ENCODE results near the gene GRM4. TPM values are rescaled to one million over a fixed set of nuclear protein-coding genes. Genes with fewer than 3 reads are reported as not detected.

Gene GRM4
- total RNA-seq, 1 donor from 2014 or later = under 0.01 TPM

DNA sequence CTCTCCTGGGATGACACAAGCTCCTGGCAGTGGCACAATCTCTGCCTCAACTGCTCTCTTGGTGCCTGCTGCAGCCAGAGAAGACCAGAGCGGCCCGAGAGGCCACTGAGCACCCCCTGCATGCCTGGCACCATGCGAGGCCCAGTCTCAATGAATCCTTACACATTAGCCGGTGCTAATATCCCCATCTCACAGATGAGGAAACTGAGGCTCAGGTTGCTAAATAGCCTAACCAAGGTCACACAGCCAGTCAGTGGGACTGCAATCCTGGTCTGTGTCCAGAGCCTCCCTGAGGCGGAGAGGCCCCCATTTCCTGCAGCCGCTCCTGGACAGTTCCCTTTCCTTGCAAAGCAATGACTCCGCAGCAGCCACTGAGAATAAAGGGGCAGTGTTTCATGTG, 81.2 kb downstream of the GRM4 start:
- no peak for DNase-seq (ENCODE audit: low read depth in 2 of 2)

DNA sequence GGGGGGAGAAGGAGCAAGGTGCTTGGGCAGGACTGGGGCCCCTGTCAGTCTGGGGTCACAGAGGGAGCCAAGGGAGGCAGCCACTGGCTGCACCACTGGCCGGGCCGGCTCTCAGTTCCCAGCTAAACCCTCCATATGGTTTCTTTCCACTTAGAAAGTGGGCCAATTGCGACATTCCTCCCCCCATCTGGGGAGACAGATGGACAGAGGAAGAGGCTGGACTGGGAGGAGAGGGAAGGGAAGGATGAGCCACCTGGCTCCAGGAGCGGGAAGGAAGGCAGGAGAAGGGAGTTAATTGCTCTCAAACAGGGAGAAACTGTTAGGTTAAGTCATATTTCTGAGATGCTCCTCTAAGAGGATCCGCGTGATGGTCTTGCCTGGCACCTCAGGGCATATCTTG, 82.2 kb downstream of the GRM4 start:
- no peak for DNase-seq (ENCODE audit: low read depth in 2 of 2)

DNA sequence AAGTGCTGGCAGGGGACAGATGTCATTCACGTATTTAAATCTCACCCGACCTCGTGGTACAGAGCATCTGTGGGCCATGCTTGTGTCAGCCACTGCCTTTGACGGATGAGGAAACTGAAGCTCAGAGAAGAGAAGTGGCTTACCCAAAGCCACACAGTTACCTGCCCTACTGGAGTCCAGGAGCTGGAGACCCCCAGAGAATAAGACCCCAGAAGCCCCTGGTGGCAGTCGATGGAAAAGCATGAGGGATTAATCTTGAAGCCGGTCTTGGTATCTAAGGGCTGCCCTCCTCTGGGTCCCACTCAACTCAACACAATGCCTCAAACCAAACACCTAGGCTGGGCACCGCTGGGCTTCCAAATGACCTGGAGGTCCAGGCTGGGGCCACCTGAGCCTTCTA, 83.1 kb downstream of the GRM4 start:
- no peak for DNase-seq (ENCODE audit: low read depth in 2 of 2)

DNA sequence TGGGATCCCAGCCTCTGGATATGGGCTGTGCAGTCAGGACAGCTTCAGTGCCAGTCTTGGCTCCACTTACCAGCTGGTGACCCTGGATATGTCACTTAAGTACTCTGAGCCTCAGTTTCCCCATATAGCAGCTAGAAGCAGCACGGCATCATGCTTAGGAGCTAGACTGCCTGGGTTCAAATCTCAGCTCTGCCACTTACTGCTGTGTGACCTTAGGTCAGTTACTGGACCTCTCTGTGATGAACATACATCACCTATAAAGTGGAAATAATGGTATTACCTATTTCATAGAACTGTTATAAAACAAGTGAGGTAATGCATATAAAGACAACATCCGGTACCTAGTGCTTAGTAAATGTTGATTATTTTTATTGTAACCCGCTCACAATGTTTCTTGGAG, 83.7 kb downstream of the GRM4 start:
- no peak for DNase-seq (ENCODE audit: low read depth in 2 of 2)

DNA sequence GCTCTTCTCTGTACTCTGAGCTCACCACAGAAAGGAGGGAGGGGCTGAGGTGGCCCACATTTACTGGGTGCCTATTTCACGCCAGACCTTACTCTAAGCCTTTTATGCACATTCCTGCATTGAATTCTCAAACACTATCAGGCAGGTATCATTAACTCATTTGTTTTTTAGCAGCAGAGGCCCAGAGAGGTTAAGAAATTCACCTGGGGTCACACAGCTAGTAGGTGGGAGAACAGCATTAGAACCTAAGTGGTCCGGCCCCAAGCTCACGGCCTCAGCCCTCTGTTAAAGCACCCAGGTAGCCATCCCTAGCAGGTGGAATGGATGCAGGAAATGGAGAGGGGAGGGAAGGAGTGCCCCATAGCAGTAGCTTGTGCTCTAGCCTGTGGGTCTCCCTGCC, 84.5 kb downstream of the GRM4 start:
- DNase-seq (ENCODE audit: low read depth in 2 of 2) = no peak

DNA sequence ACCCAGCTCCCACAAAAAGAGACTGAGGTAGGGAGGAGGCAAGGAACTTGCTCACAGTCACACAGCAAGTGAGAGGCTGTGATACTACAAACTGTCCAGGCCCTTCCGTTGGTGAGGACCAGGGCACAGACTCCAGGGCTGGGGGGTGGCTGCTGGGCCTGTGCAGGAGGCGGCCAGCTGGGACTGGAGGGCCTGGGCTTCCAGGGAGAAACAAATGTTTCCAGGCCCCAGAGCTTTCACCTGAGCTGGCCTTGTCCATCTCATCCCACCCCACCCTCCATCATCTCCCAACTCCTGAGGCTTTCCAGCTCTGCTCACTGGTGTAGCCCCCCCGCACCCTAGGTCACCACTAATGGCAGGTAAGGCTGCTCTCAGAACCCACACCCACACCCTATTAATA, 86.0 kb downstream of the GRM4 start:
- no peak for DNase-seq (ENCODE audit: low read depth in 2 of 2)

DNA sequence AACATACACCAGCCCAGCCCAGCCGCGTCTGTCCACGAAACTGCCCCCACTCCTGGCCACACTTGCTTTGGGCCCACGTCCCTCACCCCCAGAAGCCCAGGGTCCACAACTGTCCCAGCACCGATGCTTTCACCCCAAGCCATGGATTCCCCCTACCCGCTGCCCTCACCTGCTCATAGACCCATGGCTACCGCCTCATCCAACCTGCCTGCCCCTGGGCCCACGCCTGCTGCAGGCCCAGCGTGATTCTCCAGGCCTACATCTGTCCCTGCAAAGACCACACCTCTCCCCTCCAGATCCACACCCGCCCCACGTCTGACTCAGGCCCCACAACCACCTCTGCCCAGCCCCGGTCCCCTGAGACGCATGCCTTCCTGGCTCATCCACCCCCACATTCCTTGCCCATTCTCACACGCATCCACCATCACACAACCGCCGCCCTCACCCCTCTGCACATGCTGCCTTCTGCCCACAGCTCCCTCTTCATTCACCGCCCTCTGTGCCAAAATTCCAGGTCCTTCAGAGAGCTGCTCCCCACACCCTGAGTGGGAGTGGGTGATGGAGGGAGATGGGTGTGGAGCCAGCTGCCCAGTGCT, 86.7 kb downstream of the GRM4 start:
- DNase-seq (ENCODE audit: low read depth in 2 of 2) = no peak

DNA sequence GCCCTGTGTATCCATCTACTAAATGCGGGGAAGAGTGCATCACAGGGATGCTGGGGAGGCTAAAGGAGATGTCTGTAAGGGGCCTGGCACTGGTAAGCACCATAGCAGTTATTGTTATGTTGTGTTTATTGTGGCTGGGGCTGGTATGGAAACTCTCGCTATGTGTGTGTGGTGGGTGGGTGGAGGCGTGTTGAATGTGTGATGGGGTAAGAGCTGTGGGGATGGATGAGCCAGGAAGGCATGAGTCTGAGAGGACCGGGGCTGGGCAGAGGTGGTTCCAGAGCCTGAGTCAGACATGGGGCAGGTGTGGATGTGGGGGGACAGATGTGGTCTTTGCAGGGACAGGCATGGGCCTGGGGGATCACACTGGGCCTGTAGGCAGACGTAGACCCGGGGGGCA, 88.1 kb downstream of the GRM4 start:
- no peak for DNase-seq (ENCODE audit: low read depth in 2 of 2)

DNA sequence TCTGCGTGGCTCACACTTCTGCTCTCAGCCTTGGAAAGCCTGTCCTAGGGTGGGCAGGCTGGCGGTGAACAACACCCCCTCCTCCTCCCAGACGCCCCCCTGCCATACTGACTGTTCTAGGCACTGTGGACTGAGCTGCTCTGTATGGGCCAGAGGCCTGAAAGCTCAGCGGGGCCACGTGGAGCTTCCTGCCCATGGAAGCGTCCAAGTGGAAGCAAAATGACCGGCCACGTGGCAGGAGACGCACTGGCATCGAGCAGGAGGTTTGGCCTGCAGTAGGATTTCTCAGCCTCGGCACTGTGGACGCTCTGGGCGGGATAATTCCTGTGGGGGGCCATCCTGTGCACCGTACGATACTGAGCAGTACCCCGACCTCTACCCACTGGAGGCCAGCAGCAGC, 88.7 kb downstream of the GRM4 start:
- no peak for DNase-seq (ENCODE audit: low read depth in 2 of 2)

DNA sequence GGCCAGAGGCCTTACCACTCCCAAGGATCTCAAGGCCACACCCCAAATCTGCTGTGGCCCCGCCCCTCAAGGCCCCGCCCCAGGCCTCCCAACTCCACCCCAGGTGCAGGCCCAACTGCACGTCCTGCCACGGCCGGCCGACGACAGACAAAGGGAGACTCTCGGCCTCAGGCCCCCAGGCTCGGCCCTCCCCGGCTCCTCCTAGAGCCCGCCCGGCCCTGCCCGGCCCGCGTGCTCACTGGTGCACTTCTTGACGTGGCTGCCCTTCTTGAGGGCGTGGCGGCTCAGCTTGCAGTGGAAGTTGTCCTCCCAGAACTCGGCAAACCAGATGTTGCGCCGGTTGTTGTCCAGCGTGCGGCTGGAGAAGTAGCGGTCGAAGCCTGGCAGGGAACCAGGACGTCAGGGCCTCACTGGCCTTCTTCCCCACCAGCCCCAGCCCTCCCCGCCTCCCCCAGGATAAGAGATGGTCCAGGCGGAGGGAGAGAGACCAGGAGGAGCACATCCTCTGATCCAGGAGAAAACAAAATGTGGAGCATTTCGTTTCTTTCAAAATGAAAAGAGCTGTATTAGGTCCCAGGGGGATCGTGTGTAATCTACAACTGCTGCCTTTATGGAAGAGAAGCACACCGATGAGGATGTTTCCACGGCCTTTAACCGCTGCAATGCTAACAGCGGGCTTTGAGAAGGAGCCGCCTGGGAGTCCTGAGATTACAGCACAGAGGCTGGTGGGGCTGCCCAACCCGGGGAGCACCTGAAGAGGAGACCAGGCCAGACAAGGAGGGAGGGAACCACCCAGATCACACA, 89.4 kb downstream of the GRM4 start:
- DNase-seq (ENCODE audit: low read depth in 2 of 2) = peak in 1 of 2 donors; percentile 8

DNA sequence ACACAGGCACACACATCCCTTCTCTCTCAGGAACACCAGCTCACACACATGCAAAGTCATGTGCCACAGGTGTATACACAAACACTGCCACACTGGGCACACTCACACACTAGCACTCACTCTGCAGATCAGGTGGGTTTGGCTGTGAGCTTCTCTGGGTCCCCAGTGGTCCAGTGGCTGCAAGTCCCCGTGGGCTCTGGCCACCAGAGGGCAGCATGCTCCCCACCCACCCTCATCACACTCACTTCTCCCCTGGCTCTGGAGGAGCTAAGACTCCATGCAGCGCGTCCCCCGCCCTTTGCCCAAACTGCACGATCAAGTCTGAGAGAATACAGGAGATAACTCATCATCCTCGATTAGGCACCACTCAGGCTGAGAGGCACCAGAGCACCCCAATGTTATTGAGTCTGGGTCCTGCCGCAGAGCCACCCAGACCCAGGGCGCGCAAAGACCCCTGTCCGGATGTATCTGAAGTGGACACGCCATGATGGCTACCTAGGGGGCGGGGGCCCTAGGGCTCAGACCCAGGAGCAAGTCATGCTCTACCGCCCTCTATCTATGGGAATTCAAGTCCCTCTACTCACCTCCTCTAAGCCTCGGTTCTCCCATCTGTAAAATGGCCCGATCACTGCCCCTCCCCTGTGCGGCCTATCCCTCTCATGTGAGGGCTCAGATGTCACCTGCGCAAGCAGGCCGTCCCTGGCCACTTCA, 90.5 kb downstream of the GRM4 start:
- peak; percentile 38 to 65 for DNase-seq (ENCODE audit: low read depth in 2 of 2)

DNA sequence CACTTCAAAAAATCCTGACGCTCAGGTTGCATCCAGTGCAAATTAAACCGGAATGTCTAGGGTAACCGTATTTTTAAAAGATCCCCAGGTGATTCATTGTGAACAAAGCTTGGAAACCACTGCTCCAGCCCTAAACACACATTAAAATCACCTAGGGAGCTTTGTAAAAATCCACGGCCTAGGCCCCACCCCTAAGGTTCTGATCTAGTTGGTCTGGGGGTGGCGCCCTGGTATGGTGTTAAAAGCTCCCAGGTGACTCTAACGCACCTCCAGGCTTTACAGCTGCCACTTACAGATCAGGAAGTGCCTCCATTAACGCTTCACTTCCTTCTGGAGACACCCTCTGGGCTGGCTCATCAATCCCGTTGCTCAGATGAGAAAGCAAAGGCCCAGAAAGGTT, 92.2 kb downstream of the GRM4 start:
- no peak for DNase-seq (ENCODE audit: low read depth in 2 of 2)

DNA sequence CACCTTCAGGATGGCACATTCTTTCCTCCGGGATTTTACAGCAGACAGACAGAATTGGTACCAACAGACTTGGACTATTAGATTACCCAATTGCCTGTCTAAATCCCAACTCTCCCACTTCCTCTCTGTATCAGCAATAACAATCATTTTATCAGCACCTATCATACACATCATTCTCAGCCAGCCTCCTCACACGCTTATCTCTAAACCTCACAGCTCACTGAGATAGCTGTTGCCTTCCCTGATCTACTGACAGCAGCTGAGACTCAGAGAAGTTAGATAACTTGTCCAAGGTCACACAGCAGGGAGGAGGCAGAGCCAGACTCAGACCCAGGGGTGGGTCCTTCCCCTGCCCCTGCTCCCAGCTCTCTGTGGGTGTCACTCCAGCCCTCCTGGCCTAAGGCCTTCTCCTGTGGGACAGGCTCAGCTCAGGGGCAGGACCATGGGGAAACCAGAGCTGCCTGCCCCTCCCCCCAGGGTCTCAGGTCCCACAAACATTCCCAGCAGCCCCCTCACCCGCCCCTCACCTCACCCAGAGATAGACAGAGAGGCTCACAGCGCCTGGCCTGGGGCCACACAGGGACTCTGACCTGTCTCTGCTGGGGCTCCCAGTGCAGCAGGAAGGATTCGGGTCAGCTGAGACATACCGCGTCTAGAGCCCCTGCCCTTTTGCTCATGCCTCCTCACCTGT, 92.8 kb downstream of the GRM4 start:
- no peak for DNase-seq (ENCODE audit: low read depth in 2 of 2)

DNA sequence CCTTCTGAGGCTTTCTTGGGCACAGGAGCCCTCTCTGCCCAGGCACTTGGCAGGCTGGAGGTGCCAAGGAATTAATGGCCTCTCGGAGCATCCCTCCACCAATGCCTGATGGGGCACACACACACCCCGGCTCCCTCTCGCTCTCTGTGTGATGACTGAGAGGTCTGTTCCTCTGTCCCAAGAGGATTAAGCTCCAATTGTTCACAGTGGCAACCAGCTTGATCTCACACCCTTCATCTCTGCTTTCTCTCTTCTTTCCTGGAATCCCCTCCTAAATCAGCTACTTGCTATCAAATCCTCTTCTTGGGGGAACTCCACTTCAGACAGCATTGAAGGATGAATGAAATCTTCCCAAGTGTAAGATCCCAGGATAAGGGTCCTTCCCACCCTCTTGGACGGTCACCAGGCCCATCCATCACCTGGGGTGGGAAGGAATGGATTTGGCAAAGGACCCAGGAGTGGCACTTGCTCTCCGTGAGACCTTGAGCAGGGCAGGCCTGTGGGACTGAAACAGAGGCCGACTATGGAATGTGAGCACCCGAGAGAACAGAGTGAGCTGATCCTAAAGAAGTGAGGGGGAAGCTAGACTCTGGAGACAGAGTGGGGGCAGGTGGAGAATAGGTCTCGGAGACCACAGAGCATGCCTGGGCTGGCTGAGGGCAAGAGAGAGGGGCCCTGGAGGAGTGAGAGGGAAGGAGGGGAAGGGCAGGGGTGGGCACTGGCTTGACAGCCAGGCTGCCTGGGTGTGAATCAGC, 93.6 kb downstream of the GRM4 start:
- no peak for DNase-seq (ENCODE audit: low read depth in 2 of 2)

DNA sequence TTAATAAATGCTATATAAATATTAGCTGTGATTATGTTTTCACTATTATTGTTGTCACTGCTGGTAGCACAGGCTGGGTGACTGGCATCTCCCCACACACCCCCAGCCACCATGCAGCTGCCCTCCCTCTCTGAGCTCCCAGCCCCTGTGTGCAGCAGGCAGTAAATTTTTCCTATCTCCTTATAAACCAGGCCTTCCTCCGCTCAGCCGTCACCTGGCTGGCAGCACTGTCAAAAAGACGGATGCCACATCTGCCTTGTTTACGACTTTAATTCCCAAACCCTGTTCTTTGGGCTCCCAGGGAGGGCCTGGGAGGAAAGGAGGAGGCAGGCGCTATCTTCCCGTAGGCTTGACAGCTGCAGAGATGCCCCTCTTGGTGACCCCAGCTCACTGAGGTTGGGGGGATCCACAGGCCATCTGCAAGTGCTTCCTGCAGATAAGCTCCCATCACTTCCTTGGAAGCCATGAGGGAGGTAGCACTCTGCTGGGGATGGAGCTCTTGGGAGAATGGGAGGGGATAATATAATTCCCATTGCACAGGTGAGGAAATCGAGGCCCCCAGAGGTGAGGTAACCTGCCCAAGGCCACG, 94.5 kb downstream of the GRM4 start:
- no peak for DNase-seq (ENCODE audit: low read depth in 2 of 2)

DNA sequence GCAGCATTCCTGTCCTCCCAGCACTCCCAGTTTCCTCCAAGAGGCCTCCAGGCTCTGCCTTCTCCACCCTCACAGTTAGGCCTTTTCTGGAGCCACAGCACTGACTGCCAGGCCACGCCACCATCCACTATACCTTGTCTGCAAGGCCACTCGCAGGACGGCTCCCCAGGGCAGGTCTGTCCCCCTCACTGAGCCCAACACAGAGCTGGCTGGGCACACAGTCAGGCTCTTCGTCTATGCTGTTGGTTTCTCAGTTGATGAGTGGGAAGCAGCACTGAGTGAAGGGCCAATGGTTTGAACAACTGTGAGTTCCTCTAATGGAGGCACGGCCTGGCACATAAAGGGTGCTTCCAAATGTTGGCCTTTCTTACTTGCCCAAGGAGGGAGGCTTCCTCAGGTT, 95.2 kb downstream of the GRM4 start:
- no peak for DNase-seq (ENCODE audit: low read depth in 2 of 2)

DNA sequence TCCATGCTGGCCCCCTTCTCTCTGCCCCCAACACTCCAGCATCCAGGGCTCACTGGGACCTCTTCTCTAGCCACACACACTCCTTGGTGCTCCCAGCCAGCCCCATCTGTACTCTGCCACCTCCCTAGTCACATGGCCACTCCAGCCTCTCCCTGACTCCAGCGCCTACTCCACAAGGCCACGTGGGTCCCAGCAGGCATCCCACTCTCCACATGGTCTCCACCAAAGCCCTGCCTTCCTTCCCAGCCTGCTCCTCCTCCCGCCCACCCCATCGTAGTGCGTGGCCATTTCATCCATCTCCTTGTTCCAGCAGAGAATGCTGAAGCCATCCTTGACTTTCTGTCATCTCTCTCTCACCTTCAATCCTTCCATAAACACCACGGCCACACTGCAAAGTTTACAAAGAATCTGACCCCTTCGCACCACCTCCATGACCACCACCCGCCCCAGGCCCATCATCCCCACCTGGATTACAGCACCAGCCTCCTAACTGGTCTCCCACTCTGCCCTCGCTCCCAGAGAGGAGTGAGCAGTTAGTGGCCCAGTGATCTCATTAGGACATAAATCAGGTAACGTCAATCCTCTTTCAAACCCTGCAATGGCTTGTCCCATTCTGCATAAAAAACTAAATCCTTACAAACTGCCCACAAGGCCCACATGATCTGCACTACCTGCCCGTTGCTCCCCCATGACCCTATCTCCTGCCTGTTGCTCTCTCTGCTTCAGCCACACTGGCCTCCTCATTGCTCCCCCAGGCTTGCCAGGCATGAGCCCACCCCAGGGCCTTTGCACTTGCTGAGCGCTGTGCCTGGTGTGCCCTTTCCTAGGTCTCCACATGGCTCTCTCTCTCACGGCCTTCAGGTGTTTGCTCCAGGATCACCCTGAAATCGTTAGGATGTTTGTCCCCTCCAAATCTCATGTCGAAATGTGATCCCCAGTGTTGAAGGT, 96.2 kb downstream of the GRM4 start:
- no peak for DNase-seq (ENCODE audit: low read depth in 2 of 2)

DNA sequence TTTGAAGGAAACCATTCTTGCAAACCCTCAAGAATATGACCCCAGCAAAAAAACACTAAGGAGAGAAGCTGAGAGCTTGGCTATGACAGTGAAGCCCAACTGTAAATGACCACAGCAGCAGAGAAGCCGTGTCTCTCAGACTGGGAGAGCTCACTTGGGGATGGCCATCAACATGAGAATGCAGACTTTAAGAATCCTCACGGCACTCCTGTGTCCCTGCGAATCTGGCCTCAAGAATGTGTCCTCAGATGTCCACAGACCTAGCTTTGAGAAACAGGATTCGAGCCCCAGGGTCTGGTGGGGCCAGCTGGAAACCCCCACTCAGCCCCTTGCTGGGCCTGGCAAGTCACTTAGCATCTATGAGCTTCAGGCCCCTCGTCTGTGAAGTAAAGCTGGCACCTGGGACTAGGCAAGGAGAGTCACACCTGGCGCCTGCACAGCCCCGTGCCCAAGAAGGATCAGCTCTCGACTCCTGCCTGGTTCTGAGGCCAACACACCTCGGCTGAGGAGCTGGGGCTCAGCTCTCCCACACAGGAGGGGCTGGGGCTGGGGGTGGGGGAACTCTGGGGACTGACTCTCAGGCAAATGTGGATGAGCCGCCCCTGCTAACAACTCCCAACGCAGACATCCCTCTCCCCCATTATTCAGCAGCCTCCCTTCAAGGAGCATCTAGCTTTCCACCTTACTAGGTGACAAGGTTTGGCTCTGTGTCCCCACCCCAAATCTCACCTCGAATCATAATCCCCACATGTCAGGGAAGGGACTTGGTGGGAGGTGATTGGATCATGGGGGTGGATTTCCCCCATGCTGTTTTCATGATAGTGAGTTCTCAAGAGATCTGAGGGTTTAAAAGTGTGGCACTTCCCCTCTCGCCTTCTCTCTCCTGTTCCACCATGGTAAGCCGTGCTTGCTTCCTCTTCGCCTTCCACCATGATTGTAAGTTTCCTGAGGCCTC, 97.7 kb downstream of the GRM4 start:
- DNase-seq (ENCODE audit: low read depth in 2 of 2) = no peak

DNA sequence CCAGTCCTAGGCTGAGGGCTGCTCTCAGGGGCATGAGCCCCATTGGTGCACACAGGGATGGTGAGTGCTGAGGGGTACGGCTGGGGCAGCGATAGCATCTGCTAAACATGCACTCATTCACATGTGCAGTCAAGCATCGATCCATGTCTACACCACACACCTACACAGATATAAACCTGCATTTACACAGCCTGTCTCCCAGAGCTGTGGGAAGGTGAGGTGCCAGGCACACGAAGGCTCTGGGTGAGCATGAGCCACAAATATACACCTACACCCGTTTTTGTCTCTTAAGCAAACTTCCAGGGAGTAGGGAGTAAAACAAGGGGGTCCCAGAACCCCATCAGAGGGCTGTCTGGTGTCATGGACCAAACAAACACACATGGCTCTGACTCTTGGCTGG, 99.3 kb downstream of the GRM4 start:
- no peak for DNase-seq (ENCODE audit: low read depth in 2 of 2)
